ENCODE data around the gene HRH2.

DNA sequence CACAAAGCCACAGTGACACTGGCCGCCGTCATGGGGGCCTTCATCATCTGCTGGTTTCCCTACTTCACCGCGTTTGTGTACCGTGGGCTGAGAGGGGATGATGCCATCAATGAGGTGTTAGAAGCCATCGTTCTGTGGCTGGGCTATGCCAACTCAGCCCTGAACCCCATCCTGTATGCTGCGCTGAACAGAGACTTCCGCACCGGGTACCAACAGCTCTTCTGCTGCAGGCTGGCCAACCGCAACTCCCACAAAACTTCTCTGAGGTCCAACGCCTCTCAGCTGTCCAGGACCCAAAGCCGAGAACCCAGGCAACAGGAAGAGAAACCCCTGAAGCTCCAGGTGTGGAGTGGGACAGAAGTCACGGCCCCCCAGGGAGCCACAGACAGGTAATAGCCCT is 26.1 kb downstream of the HRH2 start:
- TF ChIP-seq, protein P1, sequence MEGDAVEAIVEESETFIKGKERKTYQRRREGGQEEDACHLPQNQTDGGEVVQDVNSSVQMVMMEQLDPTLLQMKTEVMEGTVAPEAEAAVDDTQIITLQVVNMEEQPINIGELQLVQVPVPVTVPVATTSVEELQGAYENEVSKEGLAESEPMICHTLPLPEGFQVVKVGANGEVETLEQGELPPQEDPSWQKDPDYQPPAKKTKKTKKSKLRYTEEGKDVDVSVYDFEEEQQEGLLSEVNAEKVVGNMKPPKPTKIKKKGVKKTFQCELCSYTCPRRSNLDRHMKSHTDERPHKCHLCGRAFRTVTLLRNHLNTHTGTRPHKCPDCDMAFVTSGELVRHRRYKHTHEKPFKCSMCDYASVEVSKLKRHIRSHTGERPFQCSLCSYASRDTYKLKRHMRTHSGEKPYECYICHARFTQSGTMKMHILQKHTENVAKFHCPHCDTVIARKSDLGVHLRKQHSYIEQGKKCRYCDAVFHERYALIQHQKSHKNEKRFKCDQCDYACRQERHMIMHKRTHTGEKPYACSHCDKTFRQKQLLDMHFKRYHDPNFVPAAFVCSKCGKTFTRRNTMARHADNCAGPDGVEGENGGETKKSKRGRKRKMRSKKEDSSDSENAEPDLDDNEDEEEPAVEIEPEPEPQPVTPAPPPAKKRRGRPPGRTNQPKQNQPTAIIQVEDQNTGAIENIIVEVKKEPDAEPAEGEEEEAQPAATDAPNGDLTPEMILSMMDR (IDR thresholded peaks at IDR 0.05), result no peak
- TF ChIP-seq POLR2AphosphoS5 (IDR thresholded peaks at IDR 0.05), result no peak

Data from stomach (tissue), 4 donors.